ENCODE data around the gene FAM117A. TPM values are rescaled to one million over a fixed set of nuclear protein-coding genes. Genes with fewer than 3 reads are reported as not detected.
"Not testable (repeated sequence)": the region's sequence is repeated elsewhere in the genome, so short reads cannot be mapped to it uniquely, and the experiment has no call there.

FAM117A gene
- total RNA-seq, 1 donor: 1.1 TPM

- no peak for DNase-seq (ENCODE audit: low read depth)
- peak overlapping the region; percentile 39 for H3K4me3 ChIP-seq (ENCODE audit: low read depth, low read length)
- no peak for TF ChIP-seq CTCF (IDR thresholded peaks at IDR 0.05; ENCODE audit: insufficient read depth, low read length)
Measured at GRCh38 chr17:49764559-49765180, 739 bp upstream of the FAM117A start.

- TF ChIP-seq CTCF (IDR thresholded peaks at IDR 0.05; ENCODE audit: insufficient read depth, low read length): no peak
- peak; percentile 30 for DNase-seq (ENCODE audit: low read depth)
- H3K4me3 ChIP-seq (ENCODE audit: low read depth, low read length): peak overlapping the region; percentile 37
Measured at GRCh38 chr17:49762151-49762941, 1.6 kb downstream of the FAM117A start.

GRCh38 chr17:49760932-49761558, 2.9 kb downstream of the FAM117A start:
- no peak for TF ChIP-seq CTCF (IDR thresholded peaks at IDR 0.05; ENCODE audit: insufficient read depth, low read length)
- DNase-seq (ENCODE audit: low read depth): no peak
- H3K4me3 ChIP-seq (ENCODE audit: low read depth, low read length): no peak overlapping the region

GRCh38 chr17:49760296-49760695, 3.6 kb downstream of the FAM117A start:
- no peak for TF ChIP-seq CTCF (IDR thresholded peaks at IDR 0.05; ENCODE audit: insufficient read depth, low read length)
- no peak overlapping the region for H3K4me3 ChIP-seq (ENCODE audit: low read depth, low read length)
- no peak for DNase-seq (ENCODE audit: low read depth)

- no peak for TF ChIP-seq CTCF (IDR thresholded peaks at IDR 0.05; ENCODE audit: insufficient read depth, low read length)
- no peak for DNase-seq (ENCODE audit: low read depth)
- H3K4me3 ChIP-seq (ENCODE audit: low read depth, low read length): no peak overlapping the region
Measured at GRCh38 chr17:49759203-49759602, 4.7 kb downstream of the FAM117A start.

- H3K4me3 ChIP-seq (ENCODE audit: low read depth, low read length); DNase-seq (ENCODE audit: low read depth): not testable (repeated sequence)
Measured at GRCh38 chr17:49758464-49759010, 5.4 kb downstream of the FAM117A start.

All from fibroblast of the aortic adventitia (primary cell).